GM21737 (cell line): ENCODE data around the gene CERS6.
A peak's percentile ranks its signal among the peaks of the same experiment; 100 is the strongest.

Experiments used
- ATAC-seq: cut with Tn5 transposase; IDR thresholded peaks from one replicate; pipeline ENCODE4 v1.9.1; 2021; ENCODE audit warnings: mild to moderate bottlenecking, moderate library complexity; ENCODE audit not compliant: unreplicated experiment

The CERS6 gene

GRCh38 chr2:168722592-168722991, 266.5 kb downstream of the CERS6 start:
- no peak for ATAC-seq

- ATAC-seq = no peak
These were observed 267.3 kb downstream of the CERS6 start for GRCh38 chr2:168723275-168723899.

GRCh38 chr2:168726375-168726774, 270.3 kb downstream of the CERS6 start:
- ATAC-seq = no peak

GRCh38 chr2:168727904-168728470, 271.9 kb downstream of the CERS6 start:
- ATAC-seq = no peak

GRCh38 chr2:168729455-168729854, 273.4 kb downstream of the CERS6 start:
- ATAC-seq = no peak

GRCh38 chr2:168730344-168730743, 274.3 kb downstream of the CERS6 start:
- ATAC-seq = no peak

- ATAC-seq = no peak
These were observed 274.9 kb downstream of the CERS6 start for GRCh38 chr2:168731002-168731401.

- no peak for ATAC-seq
These were observed 275.5 kb downstream of the CERS6 start for GRCh38 chr2:168731616-168732015.

GRCh38 chr2:168732100-168732499, 276.0 kb downstream of the CERS6 start:
- no peak for ATAC-seq

- ATAC-seq = no peak
These were observed 276.4 kb downstream of the CERS6 start for GRCh38 chr2:168732506-168732905.

GRCh38 chr2:168734199-168734760, 278.2 kb downstream of the CERS6 start:
- ATAC-seq = no peak

- no peak for ATAC-seq
These were observed 280.8 kb downstream of the CERS6 start for GRCh38 chr2:168736649-168737445.

GRCh38 chr2:168738062-168738461, 282.0 kb downstream of the CERS6 start:
- ATAC-seq = no peak

GRCh38 chr2:168740360-168740759, 284.3 kb downstream of the CERS6 start:
- no peak for ATAC-seq

GRCh38 chr2:168740788-168741187, 284.7 kb downstream of the CERS6 start:
- no peak for ATAC-seq

- ATAC-seq = no peak
These were observed 286.3 kb downstream of the CERS6 start for GRCh38 chr2:168742258-168742932.

- no peak for ATAC-seq
These were observed 288.8 kb downstream of the CERS6 start for GRCh38 chr2:168744844-168745243.

GRCh38 chr2:168748461-168748860, 292.4 kb downstream of the CERS6 start:
- ATAC-seq = no peak

GRCh38 chr2:168749297-168749696, 293.2 kb downstream of the CERS6 start:
- no peak for ATAC-seq

GRCh38 chr2:168751104-168751740, 295.1 kb downstream of the CERS6 start:
- ATAC-seq = peak; percentile 82

GRCh38 chr2:168752361-168752760, 296.3 kb downstream of the CERS6 start:
- no peak for ATAC-seq
